ENCODE data around the gene BSX. TPM values are rescaled to one million over a fixed set of nuclear protein-coding genes. Genes with fewer than 3 reads are reported as not detected.

Gene BSX
- not detected in 2 replicates for polyA plus RNA-seq (2014; cell fraction: cytosol; rRNA removed)
- polyA plus RNA-seq (2014; cell fraction: nucleus; rRNA removed) = not detected in 2 replicates

- peak; percentile 27 for DNase-seq (ENCODE audit: low spot score)
Observed at GRCh38 chr11:122981388-122982264, at the start of gene BSX. TSS of gene BSX (minus strand) at chr11:122981834. CDS start at chr11:122981671, 163 bp downstream.

GRCh38 chr11:123030517-123030916, 48.9 kb upstream of the BSX start:
- DNase-seq (ENCODE audit: low spot score) = no peak

GRCh38 chr11:123020968-123021367, 39.3 kb upstream of the BSX start:
- DNase-seq (ENCODE audit: low spot score) = peak; percentile 25

- DNase-seq (ENCODE audit: low spot score) = no peak
Observed at GRCh38 chr11:123018702-123019101, 37.1 kb upstream of the BSX start.

- DNase-seq (ENCODE audit: low spot score) = no peak
Observed at GRCh38 chr11:123011510-123011909, 29.9 kb upstream of the BSX start.

GRCh38 chr11:123006860-123007542, 25.4 kb upstream of the BSX start:
- DNase-seq (ENCODE audit: low spot score) = no peak

- DNase-seq (ENCODE audit: low spot score) = no peak
Observed at GRCh38 chr11:123000721-123001120, 19.1 kb upstream of the BSX start.

GRCh38 chr11:122998727-122999366, 17.2 kb upstream of the BSX start:
- DNase-seq (ENCODE audit: low spot score) = no peak

- peak; percentile 29 for DNase-seq (ENCODE audit: low spot score)
Observed at GRCh38 chr11:122995526-122995925, 13.9 kb upstream of the BSX start.

GRCh38 chr11:122984186-122985011, 2.8 kb upstream of the BSX start:
- DNase-seq (ENCODE audit: low spot score) = no peak

- no peak for DNase-seq (ENCODE audit: low spot score)
Observed at GRCh38 chr11:122983438-122984185, 2.0 kb upstream of the BSX start.

- no peak for DNase-seq (ENCODE audit: low spot score)
Observed at GRCh38 chr11:122979815-122980595, 1.6 kb downstream of the BSX start.

GRCh38 chr11:122979103-122979814, 2.4 kb downstream of the BSX start:
- no peak for DNase-seq (ENCODE audit: low spot score)

- no peak for DNase-seq (ENCODE audit: low spot score)
Observed at GRCh38 chr11:122978299-122978620, 3.4 kb downstream of the BSX start.

- no peak for DNase-seq (ENCODE audit: low spot score)
Observed at GRCh38 chr11:122977470-122978298, 4.0 kb downstream of the BSX start.

GRCh38 chr11:122976734-122977469, 4.7 kb downstream of the BSX start:
- no peak for DNase-seq (ENCODE audit: low spot score)

GRCh38 chr11:122976061-122976733, 5.4 kb downstream of the BSX start:
- no peak for DNase-seq (ENCODE audit: low spot score)
